ENCODE results near the gene SPINK4. TPM values are rescaled to one million over a fixed set of nuclear protein-coding genes. Genes with fewer than 3 reads are reported as not detected.

The SPINK4 gene
- polyA plus RNA-seq, 1 donor from 2014 or later, result not detected

GRCh38 chr9:33230756-33231622 lies 9.0 kb upstream of the SPINK4 start:
- no peaks in the 10 kb centered on the region for H4K20me1 ChIP-seq (ENCODE audit: insufficient read depth)
- H3K4me2 ChIP-seq (ENCODE audit: low read length), result no peak overlapping the region
- H3F3A ChIP-seq (ENCODE audit: insufficient read depth, low read length, poor library complexity, severe bottlenecking), result no peaks in the 10 kb centered on the region
- H3K4me3 ChIP-seq (ENCODE audit: low read length), result no peak overlapping the region
- no peaks in the 10 kb centered on the region for H3K9me2 ChIP-seq (ENCODE audit: insufficient read depth, low read length)
- no peak overlapping the region for H3K9ac ChIP-seq (ENCODE audit: low read length)
- no peak overlapping the region for H3K27ac ChIP-seq (ENCODE audit: low read length)
- H3K36me3 ChIP-seq (ENCODE audit: insufficient read depth, low read length), result no peaks in the 10 kb centered on the region
- no peak overlapping the region for H2AFZ ChIP-seq (ENCODE audit: low read depth, low read length)
- H3K9me3 ChIP-seq (ENCODE audit: low read length), result no peaks in the 10 kb centered on the region
- H3K27me3 ChIP-seq (ENCODE audit: insufficient read depth, low read depth, low read length), result no peaks in the 10 kb centered on the region
- no peaks in the 10 kb centered on the region for H3K79me2 ChIP-seq (replicated peaks; ENCODE audit: insufficient read depth, low read length)
- TF ChIP-seq POLR2AphosphoS5 (IDR thresholded peaks at IDR 0.05) (no peak), RAD21 (conservative IDR thresholded peaks at IDR 0.05) (no peak), TAF1 (IDR thresholded peaks at IDR 0.05; ENCODE audit: low read depth) (no peak), EP300 (conservative IDR thresholded peaks at IDR 0.05; ENCODE audit: poor library complexity, severe bottlenecking) (no peak), EZH2 (IDR thresholded peaks at IDR 0.05; ENCODE audit: borderline replicate concordance, insufficient read depth, low read length, poor library complexity, severe bottlenecking) (no peak), SMC3 (conservative IDR thresholded peaks at IDR 0.05; ENCODE audit: poor library complexity) (no peak), MXI1 (conservative IDR thresholded peaks at IDR 0.05; ENCODE audit: poor library complexity, severe bottlenecking) (no peak), REST (IDR thresholded peaks at IDR 0.05; ENCODE audit: borderline replicate concordance) (no peak)

GRCh38 chr9:33231623-33231942 lies 8.4 kb upstream of the SPINK4 start:
- Histone ChIP-seq H3K4me3 (ENCODE audit: low read length) (no peak overlapping the region), H3K27ac (ENCODE audit: low read length) (no peak overlapping the region), H3K36me3 (ENCODE audit: insufficient read depth, low read length) (no peaks in the 10 kb centered on the region), H3K9me2 (ENCODE audit: insufficient read depth, low read length) (no peaks in the 10 kb centered on the region), H3F3A (ENCODE audit: insufficient read depth, low read length, poor library complexity, severe bottlenecking) (no peaks in the 10 kb centered on the region), H3K27me3 (ENCODE audit: insufficient read depth, low read depth, low read length) (no peaks in the 10 kb centered on the region), H3K4me2 (ENCODE audit: low read length) (no peak overlapping the region), H3K9me3 (ENCODE audit: low read length) (no peaks in the 10 kb centered on the region), H4K20me1 (ENCODE audit: insufficient read depth) (no peaks in the 10 kb centered on the region), H2AFZ (ENCODE audit: low read depth, low read length) (no peak overlapping the region), H3K9ac (ENCODE audit: low read length) (no peak overlapping the region), H3K79me2 (replicated peaks; ENCODE audit: insufficient read depth, low read length) (no peaks in the 10 kb centered on the region)
- TF ChIP-seq EZH2 (IDR thresholded peaks at IDR 0.05; ENCODE audit: borderline replicate concordance, insufficient read depth, low read length, poor library complexity, severe bottlenecking) (no peak), CTCF (IDR thresholded peaks at IDR 0.05; ENCODE audit: poor library complexity, severe bottlenecking) (no peak), EP300 (conservative IDR thresholded peaks at IDR 0.05; ENCODE audit: poor library complexity, severe bottlenecking) (no peak), MXI1 (conservative IDR thresholded peaks at IDR 0.05; ENCODE audit: poor library complexity, severe bottlenecking) (no peak)

All from neural cell (in vitro differentiated cells).